ENCODE data around the gene BORCS5. TPM values are rescaled to one million over a fixed set of nuclear protein-coding genes. Genes with fewer than 3 reads are reported as not detected.

BORCS5 gene
- total RNA-seq, 1 experiment from 2014 or later: 7.8 TPM

DNA sequence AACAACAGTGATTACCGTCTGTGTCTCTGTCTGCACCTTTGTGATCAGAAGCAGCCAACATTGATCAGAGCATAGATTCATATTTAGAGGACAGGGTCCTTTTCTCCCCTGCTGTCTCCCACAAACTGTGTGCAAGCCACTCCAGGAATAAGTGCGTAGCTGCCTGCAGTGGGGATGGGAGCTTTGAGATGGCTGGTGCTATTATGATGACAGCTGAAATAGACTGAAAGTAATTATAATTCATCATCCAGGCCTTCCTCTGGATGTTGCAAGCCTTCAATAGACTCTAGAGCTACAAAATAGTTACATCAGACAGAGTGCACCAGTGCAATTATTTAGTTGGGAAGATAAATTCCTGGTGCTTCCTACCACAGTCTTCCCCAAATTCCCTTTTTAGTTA lies 68.1 kb downstream of the BORCS5 start:
- Histone ChIP-seq H3K27ac (ENCODE audit: low read length) (no peak overlapping the region), H3K4me3 (ENCODE audit: low read depth in 2 of 2, low read length in 2 of 2) (no peak overlapping the region), H3K4me1 (ENCODE audit: control insufficient read depth, insufficient read depth, low read length) (no peaks in the 10 kb centered on the region), H3K36me3 (ENCODE audit: control insufficient read depth, insufficient read depth, low read length) (no peaks in the 10 kb centered on the region), H3K9me3 (ENCODE audit: control insufficient read depth, insufficient read depth, low read depth, low read length) (peaks cover 4% of the 10 kb centered on the region; the same call in 1 of the 2 replicates), H3K27me3 (ENCODE audit: control insufficient read depth, insufficient read depth, low read length) (no peaks in the 10 kb centered on the region)
- POLR2A ChIA-PET: no interaction called here
- CTCF ChIA-PET: no interaction called here
- intact Hi-C loops (cut with micrococcal nuclease; ENCODE audit: unreplicated experiment) (no loop called here), in situ Hi-C loops (cut with HindIII; ENCODE audit: low pct_unique_long_range_greater_than_20kb, low sequenced_read_pairs) (no loop called here)
- DNase-seq (ENCODE audit: low read depth, low spot score): no peak
- TF ChIP-seq, protein P1, sequence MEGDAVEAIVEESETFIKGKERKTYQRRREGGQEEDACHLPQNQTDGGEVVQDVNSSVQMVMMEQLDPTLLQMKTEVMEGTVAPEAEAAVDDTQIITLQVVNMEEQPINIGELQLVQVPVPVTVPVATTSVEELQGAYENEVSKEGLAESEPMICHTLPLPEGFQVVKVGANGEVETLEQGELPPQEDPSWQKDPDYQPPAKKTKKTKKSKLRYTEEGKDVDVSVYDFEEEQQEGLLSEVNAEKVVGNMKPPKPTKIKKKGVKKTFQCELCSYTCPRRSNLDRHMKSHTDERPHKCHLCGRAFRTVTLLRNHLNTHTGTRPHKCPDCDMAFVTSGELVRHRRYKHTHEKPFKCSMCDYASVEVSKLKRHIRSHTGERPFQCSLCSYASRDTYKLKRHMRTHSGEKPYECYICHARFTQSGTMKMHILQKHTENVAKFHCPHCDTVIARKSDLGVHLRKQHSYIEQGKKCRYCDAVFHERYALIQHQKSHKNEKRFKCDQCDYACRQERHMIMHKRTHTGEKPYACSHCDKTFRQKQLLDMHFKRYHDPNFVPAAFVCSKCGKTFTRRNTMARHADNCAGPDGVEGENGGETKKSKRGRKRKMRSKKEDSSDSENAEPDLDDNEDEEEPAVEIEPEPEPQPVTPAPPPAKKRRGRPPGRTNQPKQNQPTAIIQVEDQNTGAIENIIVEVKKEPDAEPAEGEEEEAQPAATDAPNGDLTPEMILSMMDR (IDR thresholded peaks at IDR 0.05): no peak
- no peak for TF ChIP-seq SIN3A (IDR thresholded peaks at IDR 0.05; ENCODE audit: borderline replicate concordance, insufficient read depth, low read depth, low read length)
- TF ChIP-seq, protein P2, sequence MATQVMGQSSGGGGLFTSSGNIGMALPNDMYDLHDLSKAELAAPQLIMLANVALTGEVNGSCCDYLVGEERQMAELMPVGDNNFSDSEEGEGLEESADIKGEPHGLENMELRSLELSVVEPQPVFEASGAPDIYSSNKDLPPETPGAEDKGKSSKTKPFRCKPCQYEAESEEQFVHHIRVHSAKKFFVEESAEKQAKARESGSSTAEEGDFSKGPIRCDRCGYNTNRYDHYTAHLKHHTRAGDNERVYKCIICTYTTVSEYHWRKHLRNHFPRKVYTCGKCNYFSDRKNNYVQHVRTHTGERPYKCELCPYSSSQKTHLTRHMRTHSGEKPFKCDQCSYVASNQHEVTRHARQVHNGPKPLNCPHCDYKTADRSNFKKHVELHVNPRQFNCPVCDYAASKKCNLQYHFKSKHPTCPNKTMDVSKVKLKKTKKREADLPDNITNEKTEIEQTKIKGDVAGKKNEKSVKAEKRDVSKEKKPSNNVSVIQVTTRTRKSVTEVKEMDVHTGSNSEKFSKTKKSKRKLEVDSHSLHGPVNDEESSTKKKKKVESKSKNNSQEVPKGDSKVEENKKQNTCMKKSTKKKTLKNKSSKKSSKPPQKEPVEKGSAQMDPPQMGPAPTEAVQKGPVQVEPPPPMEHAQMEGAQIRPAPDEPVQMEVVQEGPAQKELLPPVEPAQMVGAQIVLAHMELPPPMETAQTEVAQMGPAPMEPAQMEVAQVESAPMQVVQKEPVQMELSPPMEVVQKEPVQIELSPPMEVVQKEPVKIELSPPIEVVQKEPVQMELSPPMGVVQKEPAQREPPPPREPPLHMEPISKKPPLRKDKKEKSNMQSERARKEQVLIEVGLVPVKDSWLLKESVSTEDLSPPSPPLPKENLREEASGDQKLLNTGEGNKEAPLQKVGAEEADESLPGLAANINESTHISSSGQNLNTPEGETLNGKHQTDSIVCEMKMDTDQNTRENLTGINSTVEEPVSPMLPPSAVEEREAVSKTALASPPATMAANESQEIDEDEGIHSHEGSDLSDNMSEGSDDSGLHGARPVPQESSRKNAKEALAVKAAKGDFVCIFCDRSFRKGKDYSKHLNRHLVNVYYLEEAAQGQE (IDR thresholded peaks at IDR 0.05; ENCODE audit: insufficient read depth in 1 of 2, low read depth in 2 of 2, low read length in 1 of 2): no peak
- no peak for TF ChIP-seq POLR2AphosphoS5 (IDR thresholded peaks at IDR 0.05; ENCODE audit: low read depth, low read length)
- TF ChIP-seq TCF7L2 (IDR thresholded peaks at IDR 0.05; ENCODE audit: low read depth, low read length): no peak
- no peak for ATAC-seq
- BruUV-seq (replicated peaks): no TSS peak

DNA sequence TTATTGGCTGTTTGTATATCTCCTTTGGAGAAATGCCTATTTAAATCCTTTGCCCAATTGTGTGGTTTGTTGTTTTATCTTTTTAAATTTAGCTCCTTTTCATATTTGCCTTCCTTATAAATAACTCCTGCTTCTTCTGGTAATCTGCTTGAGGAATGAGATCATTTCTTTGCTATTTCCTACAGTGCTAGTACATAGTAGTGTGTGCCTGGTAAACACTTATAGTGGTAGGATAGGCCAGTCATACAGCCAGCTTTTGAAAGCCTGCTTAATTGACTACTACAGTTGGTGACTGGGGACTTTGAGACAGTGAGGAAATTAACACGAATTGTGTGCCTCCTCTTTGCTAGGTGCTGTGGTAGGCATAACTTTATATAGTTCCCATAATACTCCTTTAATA lies 68.7 kb downstream of the BORCS5 start:
- BruUV-seq (replicated peaks): no TSS peak
- CTCF ChIA-PET: no interaction called here

More for the DNA sequence above, 68.7 kb downstream of the BORCS5 start:
- H3K27ac ChIP-seq (ENCODE audit: low read length): no peak overlapping the region
- in situ Hi-C loops (cut with HindIII; ENCODE audit: low pct_unique_long_range_greater_than_20kb, low sequenced_read_pairs): no loop called here
- H3K4me1 ChIP-seq (ENCODE audit: control insufficient read depth, insufficient read depth, low read length): no peaks in the 10 kb centered on the region
- H3K27me3 ChIP-seq (ENCODE audit: control insufficient read depth, insufficient read depth, low read length): no peaks in the 10 kb centered on the region
- DNase-seq (ENCODE audit: low read depth, low spot score): no peak
- no peak overlapping the region for H3K4me3 ChIP-seq (ENCODE audit: low read depth in 2 of 2, low read length in 2 of 2)
- H3K9me3 ChIP-seq (ENCODE audit: control insufficient read depth, insufficient read depth, low read depth, low read length): peaks cover 4% of the 10 kb centered on the region; the same call in 1 of the 2 replicates
- TF ChIP-seq, protein P1 (IDR thresholded peaks at IDR 0.05): no peak
- intact Hi-C loops (cut with micrococcal nuclease; ENCODE audit: unreplicated experiment): no loop called here
- no peak for ATAC-seq
- H3K36me3 ChIP-seq (ENCODE audit: control insufficient read depth, insufficient read depth, low read length): no peaks in the 10 kb centered on the region
- POLR2A ChIA-PET: no interaction called here

Measured in Panc1 (cell line).